HepG2 (cell line): Measurements from ENCODE around the gene PRKCB.

Experiments used
- CTCF ChIP-seq: sonication (generic); formaldehyde crosslinking; IDR thresholded peaks from 2 replicates; pipeline ENCODE4 v1.5.0; 2020; ENCODE audit warnings: mild to moderate bottlenecking, missing genetic modification reagents, moderate library complexity
- HDAC1 ChIP-seq: sonication (generic); formaldehyde crosslinking; IDR thresholded peaks from 2 replicates; pipeline ENCODE4 v1.5.1; 2020; ENCODE audit warnings: mild to moderate bottlenecking, missing genetic modification reagents
- KDM1A ChIP-seq: IDR thresholded peaks from 2 replicates; pipeline ENCODE4 v1.6.1; 2016; ENCODE audit warnings: missing compliant biosample characterization
- SMC3 ChIP-seq: IDR thresholded peaks from 2 replicates; pipeline ENCODE4 v1.6.1; 2011; ENCODE audit warnings: low read length, improper control_type of control experiment
- ZNF274 ChIP-seq: sonication (generic); formaldehyde crosslinking; IDR thresholded peaks from 2 replicates; pipeline ENCODE4 v1.5.1; 2020; ENCODE audit warnings: mild to moderate bottlenecking, missing genetic modification reagents

- no peak for TF ChIP-seq SMC3
- no peak for TF ChIP-seq KDM1A (CRISPR knock-in tag)
- no peak for TF ChIP-seq ZNF274
- no peak for TF ChIP-seq CTCF (CRISPR knock-in tag)
- no peak for TF ChIP-seq HDAC1
These were observed 64.1 kb downstream of the PRKCB start for GRCh38 chr16:23899869-23900268.
